K562 (cell line): ENCODE measurements around the gene TAP2. TPM values are rescaled to one million over a fixed set of nuclear protein-coding genes. Genes with fewer than 3 reads are reported as not detected.

Experiments
- ARID1B ChIP-seq: fragments of 450-650 bp; IDR thresholded peaks from 2 replicates; pipeline ENCODE4 v1.6.1; 2016; ENCODE audit warnings: antibody characterized with exemption, mild to moderate bottlenecking, inconsistent platforms
- CTCF ChIP-seq, 3 experiments: IDR thresholded peaks in 2 of 3; conservative IDR thresholded peaks in 1 of 3; 2 replicates each; pipeline ENCODE4 v1.5.1; 2011 to 2012; ENCODE audit warnings: low read length in 3 of 3, mild to moderate bottlenecking in 3 of 3, control low read depth in 2 of 3, improper control_type of control experiment in 1 of 3, inconsistent platforms in 1 of 3, low read depth in 1 of 3, mixed read lengths in 1 of 3, moderate library complexity in 1 of 3; ENCODE audit not compliant: insufficient read depth in 2 of 3
- E4F1 ChIP-seq: fragments of 250-450 bp; sonication (Bioruptor Pico); IDR thresholded peaks from 2 replicates; pipeline ENCODE4 v1.5.0; 2021; ENCODE audit warnings: mild to moderate bottlenecking, borderline replicate concordance
- GMEB1 ChIP-seq: fragments of 250-450 bp; sonication (Bioruptor Pico); IDR thresholded peaks from 2 replicates; pipeline ENCODE4 v1.4.0; 2020; ENCODE audit warnings: mild to moderate bottlenecking
- KDM2B ChIP-seq: fragments of 250-450 bp; sonication (Bioruptor Pico); IDR thresholded peaks from 2 replicates; pipeline ENCODE4 v1.8.0; 2021; ENCODE audit warnings: mild to moderate bottlenecking, moderate library complexity
- KDM5B ChIP-seq: fragments of 200-600 bp; sonication (generic); IDR thresholded peaks from 2 replicates; pipeline ENCODE4 v1.6.1; 2012; ENCODE audit warnings: low read depth, mild to moderate bottlenecking, moderate library complexity, low read length, control low read depth, inconsistent platforms; ENCODE audit not compliant: insufficient replicate concordance
- MTA1 ChIP-seq: fragments of 450-650 bp; IDR thresholded peaks from 2 replicates; pipeline ENCODE4 v1.6.1; 2017; ENCODE audit warnings: borderline replicate concordance
- NCOA2 ChIP-seq, 2 experiments: fragments of 450-650 bp; IDR thresholded peaks; 2 replicates each; pipeline ENCODE4 v1.6.1; 2018; ENCODE audit warnings: mild to moderate bottlenecking in 2 of 2, moderate library complexity in 1 of 2; ENCODE audit not compliant: partially characterized antibody in 2 of 2
- NFE2 ChIP-seq: IDR thresholded peaks from 2 replicates; pipeline ENCODE4 v1.6.1; 2014; ENCODE audit warnings: antibody characterized with exemption, low read depth
- TAL1 ChIP-seq: fragments of 450-650 bp; IDR thresholded peaks from 2 replicates; pipeline ENCODE4 v1.6.1; 2016; ENCODE audit warnings: mild to moderate bottlenecking
- TBL1XR1 ChIP-seq, 2 experiments: IDR thresholded peaks; 2 replicates each; pipeline ENCODE4 v1.6.1; 2012; ENCODE audit warnings: improper control_type of control experiment in 2 of 2, low read length in 2 of 2, mild to moderate bottlenecking in 1 of 2
- ZC3H8 ChIP-seq: fragments of 450-650 bp; IDR thresholded peaks from 2 replicates; pipeline ENCODE4 v1.6.1; 2017
- ZNF277 ChIP-seq: fragments of 250-450 bp; sonication (Bioruptor Pico); IDR thresholded peaks from 2 replicates; pipeline ENCODE4 v1.8.0; 2022; ENCODE audit warnings: inconsistent platforms, mild to moderate bottlenecking, moderate library complexity, borderline replicate concordance
- ZNF75A ChIP-seq: fragments of 450-650 bp; formaldehyde crosslinking; IDR thresholded peaks from 2 replicates; pipeline ENCODE4 v1.4.0; 2020; ENCODE audit warnings: mild to moderate bottlenecking
- polyA plus RNA-seq, 8 experiments: library from polyadenylated mRNA; depleted of rRNA in 4 of 8; stranded (reverse) in 5 of 8; unstranded in 3 of 8; fragments of >200 nt; fragmentation: Nextera tagmentation in 2 of 8; fragmentation: Illumina TruSeq in 1 of 8; extraction: Ambion mirVana in 2 of 8; extraction: Trizol in 1 of 8; gene quantifications; 2 replicates each; pipeline versions ENCODE4 v1.2.1 to v1.2.3, GENCODE V29; 2011 to 2014; ENCODE audit warnings: inconsistent platforms in 1 of 8, missing spikeins in 1 of 8
- total RNA-seq, 7 experiments: library from RNA; depleted of rRNA in 6 of 7; stranded (reverse); fragments of >200 nt in 6 of 7; fragmentation: Illumina TruSeq in 2 of 7; extraction: Trizol in 2 of 7; gene quantifications; 2 replicates each; pipeline versions ENCODE4 v1.2.1 to v1.2.3, GENCODE V29; 2011 to 2021; ENCODE audit warnings: low replicate concordance in 1 of 7
- TF ChIP-seq, protein P1 (sequence below): sonication (generic); formaldehyde crosslinking; IDR thresholded peaks from 2 replicates; pipeline ENCODE4 v1.8.0; 2022; ENCODE audit warnings: mild to moderate bottlenecking, missing genetic modification reagents
- TF ChIP-seq, protein P2 (sequence below): fragments of 450-650 bp; formaldehyde crosslinking; conservative IDR thresholded peaks from 2 replicates; pipeline ENCODE4 v1.4.0; 2022; ENCODE audit warnings: mild to moderate bottlenecking, missing genetic modification characterization

Gene TAP2
- total and polyA plus RNA-seq, 9 of the 15 experiments (the other 6 are each of a cell fraction or from before 2014, with no cell fraction given): 2.0 to 53.5 (median 19.6) TPM

DNA sequence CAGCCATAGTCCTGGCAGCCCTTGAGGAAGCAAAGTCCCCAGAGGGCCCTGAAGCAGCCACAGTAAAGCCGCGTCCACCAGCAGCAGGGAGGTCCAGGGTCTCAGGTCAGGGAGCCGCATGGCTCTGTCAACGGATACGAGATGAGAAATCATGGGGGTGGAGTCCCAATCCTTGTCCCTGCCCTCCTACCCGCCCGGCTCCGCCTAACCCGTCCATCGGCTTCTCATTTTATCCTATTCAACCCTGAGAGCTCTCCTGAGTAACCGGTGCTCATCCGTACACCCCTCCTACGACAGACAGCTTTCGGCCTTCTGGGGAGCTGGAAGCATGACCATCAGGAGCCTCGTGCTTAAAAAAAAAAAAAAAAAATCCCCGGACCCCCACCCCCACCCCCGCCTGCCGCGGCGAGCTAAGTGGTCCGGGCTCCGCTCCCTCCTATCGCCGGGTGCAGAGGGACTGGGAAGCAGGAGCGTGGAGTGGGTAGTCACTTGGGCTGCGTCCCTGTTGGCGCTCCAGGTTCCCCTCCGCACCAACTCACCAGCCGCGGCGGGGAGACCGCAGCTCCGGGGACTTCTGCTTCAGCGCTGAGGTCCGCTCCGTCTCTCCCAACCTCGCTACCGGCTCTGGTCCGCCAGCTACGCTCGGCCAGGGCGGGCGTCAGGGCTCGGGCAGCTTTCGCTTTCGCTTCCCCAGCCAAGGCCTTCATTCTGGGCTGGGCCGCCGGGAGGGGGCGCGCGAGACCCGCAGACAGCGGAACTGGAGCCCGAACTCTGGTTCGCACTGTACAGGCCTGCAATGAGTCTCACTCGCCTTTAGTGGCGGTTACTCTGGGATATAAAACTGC lies at the start of gene TAP2 (continued):
- TF ChIP-seq MTA1 (no peak), NCOA2 (IDR thresholded peaks at IDR 0.05; ENCODE audit: partially characterized antibody in 2 of 2) (no peak), TBL1XR1 (IDR thresholded peaks at IDR 0.05; ENCODE audit: low read length in 2 of 2) (no peak), NFE2 (no peak), ZC3H8 (no peak), TAL1 (no peak), KDM5B (peak; percentile 63), CTCF (IDR thresholded peaks at IDR 0.05 in 2 of 3, conservative IDR thresholded peaks at IDR 0.05 in 1 of 3; ENCODE audit: insufficient read depth in 2 of 3, low read depth in 1 of 3, low read length in 3 of 3) (peak; percentile 98 to 99 (median 99)), E4F1 (CRISPR knock-in tag) (no peak), ARID1B (no peak), ZNF277 (CRISPR knock-in tag) (no peak), ZNF75A (CRISPR knock-in tag) (no peak), KDM2B (CRISPR knock-in tag) (0 out of 2 replicates have a peak, but pooled peaks have one; percentile 27), GMEB1 (0 out of 2 replicates have a peak, but pooled peaks have one; percentile 17)
- TF ChIP-seq, protein P1, sequence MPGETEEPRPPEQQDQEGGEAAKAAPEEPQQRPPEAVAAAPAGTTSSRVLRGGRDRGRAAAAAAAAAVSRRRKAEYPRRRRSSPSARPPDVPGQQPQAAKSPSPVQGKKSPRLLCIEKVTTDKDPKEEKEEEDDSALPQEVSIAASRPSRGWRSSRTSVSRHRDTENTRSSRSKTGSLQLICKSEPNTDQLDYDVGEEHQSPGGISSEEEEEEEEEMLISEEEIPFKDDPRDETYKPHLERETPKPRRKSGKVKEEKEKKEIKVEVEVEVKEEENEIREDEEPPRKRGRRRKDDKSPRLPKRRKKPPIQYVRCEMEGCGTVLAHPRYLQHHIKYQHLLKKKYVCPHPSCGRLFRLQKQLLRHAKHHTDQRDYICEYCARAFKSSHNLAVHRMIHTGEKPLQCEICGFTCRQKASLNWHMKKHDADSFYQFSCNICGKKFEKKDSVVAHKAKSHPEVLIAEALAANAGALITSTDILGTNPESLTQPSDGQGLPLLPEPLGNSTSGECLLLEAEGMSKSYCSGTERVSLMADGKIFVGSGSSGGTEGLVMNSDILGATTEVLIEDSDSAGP (CRISPR knock-in tag): 0 out of 2 replicates have a peak, but pooled peaks have one; percentile 51
- TF ChIP-seq, protein P2, sequence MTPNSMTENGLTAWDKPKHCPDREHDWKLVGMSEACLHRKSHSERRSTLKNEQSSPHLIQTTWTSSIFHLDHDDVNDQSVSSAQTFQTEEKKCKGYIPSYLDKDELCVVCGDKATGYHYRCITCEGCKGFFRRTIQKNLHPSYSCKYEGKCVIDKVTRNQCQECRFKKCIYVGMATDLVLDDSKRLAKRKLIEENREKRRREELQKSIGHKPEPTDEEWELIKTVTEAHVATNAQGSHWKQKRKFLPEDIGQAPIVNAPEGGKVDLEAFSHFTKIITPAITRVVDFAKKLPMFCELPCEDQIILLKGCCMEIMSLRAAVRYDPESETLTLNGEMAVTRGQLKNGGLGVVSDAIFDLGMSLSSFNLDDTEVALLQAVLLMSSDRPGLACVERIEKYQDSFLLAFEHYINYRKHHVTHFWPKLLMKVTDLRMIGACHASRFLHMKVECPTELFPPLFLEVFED (CRISPR knock-in tag): no peak
